Glomerular endothelial cell (primary cell): ENCODE measurements around the gene S1PR3. TPM values are rescaled to one million over a fixed set of nuclear protein-coding genes. Genes with fewer than 3 reads are reported as not detected.

Experiments used
- DNase-seq: peaks from one replicate; pipeline ENCODE4 v3.0.0-alpha.2; 2011; ENCODE audit warnings: low read depth, low spot score; ENCODE audit errors: extremely low read depth
- total RNA-seq: library from RNA; depleted of rRNA; stranded (reverse); fragments of >200 nt; gene quantifications from 2 replicates; pipeline ENCODE4 v1.2.3, GENCODE V29; 2015

Gene S1PR3
- total RNA-seq, 1 donor from 2014 or later, result 22.3 TPM

DNA sequence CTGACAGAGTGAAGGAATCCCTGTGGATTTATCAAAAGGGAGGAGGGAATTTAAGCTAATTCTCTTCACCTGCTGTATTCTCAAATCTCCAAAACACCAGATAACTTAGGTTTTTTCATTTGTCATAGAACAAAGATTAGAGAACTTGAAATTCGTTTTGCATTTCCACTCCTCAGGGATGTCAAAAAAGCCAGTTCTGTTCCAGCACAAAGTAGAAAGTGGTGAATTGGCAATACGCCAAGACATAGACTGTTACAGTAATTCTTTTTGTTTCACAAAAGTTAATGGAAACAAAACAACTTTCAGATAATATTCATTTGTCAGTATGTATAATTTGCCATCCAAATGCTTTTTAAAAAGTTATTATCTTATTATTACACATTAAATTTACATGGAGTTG lies 15.0 kb downstream of the S1PR3 start:
- DNase-seq, result no peak

DNA sequence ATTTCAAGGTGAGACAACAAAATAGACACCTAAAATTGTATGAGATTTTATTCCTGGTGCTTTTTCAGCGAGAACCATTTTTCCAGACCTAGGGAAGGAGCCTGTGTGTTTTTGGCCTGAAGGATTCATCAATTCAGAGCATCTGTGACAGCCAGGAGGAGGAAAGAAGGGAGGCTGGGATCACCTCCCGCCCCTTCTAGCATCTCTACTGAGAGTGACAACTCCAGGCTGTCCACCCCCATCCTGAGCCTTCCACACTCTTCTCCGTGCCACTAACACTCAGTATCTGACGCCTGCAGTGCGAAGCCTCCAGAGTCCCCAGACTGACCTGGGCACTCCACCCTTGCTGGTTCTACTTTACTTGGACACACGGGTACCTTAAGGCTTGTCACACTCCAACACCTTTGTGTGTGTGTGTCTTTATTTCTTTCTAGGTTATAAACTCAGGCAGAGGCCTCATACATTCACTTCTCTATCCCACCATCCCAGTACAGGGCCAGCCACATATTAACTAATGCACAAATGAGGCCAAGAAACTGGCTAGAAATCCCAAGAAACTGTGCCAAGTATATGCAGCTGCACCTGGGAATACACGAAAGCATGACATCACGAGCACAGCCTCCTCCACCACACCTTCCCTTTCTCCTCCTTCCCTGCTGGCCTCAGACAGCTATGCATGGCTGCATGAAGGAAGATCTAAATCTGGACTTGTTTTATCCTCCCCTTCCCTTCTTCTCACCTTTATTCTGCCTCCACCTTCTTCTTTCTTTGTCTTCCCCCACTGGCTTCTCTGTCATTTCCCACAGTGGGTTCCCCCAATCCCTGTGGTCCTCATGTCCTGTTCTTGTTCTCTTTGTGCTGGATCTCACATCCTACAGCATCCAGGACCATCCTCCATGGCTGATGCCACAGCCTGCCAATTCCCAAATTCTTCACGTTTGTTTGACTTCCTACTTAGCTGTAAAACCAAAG lies 16.0 kb downstream of the S1PR3 start:
- no peak for DNase-seq

DNA sequence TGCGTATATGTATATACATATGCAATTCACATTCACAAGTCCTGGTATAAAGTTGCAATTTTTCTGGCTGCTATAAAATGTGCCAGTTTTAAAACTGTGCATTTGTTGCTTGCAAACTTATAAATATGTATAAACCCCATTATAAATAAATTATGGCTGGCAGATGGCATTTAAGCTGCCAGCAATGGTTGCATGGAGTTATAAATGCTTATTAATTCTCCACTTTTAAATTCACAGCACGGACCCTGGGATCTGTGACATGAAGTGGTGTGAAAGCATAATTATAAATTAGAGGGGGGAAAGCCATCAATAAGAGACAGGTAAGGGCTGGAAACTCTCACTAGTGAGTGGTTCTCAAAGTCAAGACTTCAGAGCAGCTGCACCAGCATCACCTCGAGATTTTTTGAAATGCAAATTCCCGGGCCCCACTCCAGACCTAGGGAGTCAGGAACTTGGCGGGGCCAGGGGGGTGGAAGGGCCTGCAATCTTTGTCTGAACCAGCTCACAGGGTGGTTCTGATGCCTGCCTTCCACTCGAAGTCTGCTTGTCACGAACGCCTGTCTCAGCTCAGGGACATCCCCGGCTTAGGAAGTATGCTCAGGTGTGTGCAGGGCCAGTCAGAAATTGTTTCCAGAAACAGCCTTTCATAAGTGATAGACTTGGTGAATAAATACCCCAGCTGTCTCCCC lies 16.9 kb downstream of the S1PR3 start:
- no peak for DNase-seq

DNA sequence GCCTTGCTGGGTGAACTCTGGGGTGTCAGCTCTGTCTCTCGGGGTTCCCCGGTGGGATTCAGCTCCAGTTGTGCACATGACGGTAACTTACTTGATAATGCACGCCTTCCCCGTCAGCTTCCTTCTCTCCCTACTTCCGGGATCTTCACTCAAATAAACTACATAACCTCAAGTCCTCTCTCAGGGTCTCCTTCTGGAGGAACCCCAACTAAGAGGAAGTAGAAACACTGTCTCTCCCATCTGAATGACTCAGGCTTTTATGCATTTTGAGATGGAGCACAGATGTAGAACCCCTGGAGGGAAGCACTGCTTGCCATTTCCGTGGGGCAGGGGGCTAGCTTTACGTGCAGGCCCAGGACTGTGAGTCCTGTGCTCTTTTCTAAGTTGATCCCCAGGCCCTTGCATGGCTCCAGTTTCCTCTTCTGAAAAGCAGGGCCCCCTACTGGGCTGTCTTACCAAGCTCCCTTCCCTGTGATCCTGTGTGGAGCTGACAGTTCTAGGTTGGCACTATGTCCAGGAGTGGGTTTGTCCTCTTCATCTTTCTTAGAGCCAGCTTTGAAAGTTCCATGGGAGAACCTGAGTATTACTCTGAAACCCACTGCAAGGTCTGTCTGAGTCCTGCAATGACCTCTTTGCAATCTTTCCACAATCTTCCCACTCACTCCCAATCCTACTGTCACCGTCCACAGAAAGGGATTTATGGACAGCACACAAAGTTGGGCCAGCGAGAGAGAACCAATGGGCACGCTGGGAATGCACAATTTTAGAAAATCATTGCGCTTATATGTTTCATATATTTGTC lies 17.7 kb downstream of the S1PR3 start:
- DNase-seq, result no peak

DNA sequence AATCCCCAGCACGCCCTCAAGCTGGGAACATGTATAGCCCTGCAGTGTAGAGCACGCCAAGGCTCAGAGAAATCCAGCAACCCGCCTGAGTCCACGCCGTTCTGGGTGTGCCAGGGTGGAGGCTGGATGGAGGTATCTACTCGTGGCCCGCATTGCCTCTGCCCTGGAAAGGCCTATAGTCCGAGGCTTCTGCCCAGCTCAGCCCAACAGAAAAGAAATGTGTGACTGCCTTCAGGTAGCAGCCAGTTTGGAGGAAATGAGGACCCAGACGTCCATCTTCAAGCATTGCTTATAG lies 18.2 kb downstream of the S1PR3 start:
- DNase-seq, result no peak

DNA sequence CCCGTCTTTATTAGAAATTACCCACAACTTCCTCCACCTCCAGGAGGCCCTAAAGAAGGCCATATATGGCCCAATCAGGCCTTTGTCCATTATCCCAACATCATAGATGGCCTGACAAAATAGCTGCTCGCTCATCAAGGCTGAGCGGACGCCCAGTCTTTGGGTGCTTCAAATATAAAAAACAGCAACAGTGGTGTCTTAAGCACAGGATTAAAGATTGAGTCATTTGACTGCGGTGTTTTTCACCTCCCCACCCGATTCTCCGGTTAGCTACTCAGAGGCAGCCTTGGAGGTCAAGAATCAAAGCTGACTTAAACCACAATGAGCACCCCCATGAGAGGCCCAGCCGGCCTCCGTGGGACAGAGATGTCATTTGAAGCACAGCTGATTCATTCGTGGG lies 18.8 kb downstream of the S1PR3 start:
- DNase-seq, result no peak

DNA sequence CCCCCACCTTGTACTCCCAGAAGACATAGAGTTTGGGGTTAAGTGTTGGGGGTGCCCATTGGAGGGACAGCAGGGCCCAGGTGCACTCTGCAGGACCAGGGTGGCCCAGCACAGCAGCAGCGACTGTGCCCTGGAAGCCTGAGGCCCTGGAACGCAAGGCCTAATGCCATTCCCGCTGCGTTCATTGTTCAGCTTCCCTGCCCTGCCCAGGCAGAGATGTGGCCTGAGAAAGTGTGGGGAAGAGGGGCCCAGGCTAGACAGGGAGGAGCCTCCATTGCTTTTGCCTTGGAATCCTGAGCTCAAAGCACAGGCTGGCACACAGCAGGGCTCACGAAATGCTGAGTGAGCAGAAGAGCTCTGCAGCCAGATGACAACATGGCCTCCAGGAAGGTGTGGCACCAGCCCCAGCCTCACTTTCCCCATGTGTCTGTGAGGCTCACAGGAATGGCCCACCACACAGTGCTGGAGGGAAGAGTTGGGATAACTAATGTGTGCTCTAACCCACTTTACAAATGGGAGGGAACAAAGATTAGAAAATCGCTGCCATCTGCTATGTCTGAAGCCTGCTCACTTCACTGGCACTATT lies 19.4 kb downstream of the S1PR3 start:
- DNase-seq, result no peak

DNA sequence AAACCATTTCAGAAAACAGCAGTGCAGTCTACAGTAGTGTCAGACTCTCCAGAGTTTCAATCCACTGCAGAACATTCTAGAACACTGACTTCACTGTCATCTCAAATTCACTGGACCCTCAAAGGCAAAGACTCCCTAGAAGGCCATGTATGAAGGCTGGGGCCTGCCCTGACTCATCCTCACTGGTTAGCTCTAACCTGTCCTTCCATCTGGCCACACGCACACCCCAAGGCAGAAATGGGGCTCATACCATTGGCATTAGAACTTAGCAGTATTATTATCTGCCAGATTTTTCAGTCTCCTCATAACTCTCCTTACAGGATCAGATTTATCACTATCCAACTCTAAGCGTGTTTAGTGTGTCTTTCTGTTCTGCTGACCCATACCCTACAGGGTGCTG lies 20.4 kb downstream of the S1PR3 start:
- DNase-seq, result no peak

DNA sequence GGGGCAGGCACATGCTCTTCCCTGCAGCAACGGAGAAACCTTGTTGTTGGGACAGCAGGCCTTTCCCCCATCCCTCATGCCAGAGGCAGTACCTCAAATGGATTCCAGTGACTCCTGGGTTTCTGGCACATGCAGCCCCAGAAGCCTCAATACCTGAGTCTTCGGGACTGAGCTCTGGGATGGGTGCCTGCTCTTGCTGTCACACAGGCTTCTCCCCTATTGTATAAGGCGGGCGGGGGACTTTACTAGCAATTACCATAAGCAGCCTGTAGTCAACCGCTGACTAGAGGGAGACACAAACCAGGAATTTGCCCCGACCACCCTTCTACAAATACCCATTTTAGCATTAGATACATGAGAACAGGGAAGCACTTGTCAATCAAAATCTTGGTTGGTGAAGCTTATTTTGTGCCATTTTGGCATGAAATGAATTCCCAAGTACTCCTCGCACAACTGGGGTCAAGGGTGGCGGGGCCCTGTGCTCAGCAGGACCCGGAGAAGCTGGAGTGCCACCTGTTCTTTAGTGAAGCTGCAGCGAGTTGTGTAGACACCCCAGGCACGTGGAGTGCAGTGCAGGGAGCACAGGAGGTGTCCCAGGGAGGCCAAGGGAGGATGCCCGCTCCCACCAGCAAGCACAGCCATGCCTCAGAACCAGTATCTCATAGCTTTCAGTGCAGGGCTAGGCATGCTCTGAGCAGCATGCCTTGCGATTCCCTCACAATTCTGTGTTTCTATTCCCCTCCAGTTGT lies 21.2 kb downstream of the S1PR3 start:
- DNase-seq, result no peak

DNA sequence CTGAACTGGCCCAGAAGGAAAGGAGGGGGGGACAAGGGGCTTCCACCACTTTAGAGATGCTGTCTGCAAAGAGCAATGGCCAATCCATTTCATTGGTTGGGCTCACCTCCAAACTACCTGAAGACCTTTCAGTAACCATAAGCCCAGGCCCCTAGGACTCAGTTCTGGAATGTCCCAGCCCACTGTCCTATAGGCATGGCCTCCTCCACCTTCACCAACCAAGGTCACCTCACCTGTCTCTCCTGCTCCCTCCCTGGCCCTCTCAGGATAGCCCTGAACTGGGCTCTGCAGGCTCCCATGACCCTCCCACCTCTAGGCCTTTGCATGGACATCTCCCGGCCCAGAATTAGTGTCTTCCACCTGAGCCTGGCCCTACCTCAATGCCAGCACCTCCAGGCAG lies 22.4 kb downstream of the S1PR3 start:
- no peak for DNase-seq

DNA sequence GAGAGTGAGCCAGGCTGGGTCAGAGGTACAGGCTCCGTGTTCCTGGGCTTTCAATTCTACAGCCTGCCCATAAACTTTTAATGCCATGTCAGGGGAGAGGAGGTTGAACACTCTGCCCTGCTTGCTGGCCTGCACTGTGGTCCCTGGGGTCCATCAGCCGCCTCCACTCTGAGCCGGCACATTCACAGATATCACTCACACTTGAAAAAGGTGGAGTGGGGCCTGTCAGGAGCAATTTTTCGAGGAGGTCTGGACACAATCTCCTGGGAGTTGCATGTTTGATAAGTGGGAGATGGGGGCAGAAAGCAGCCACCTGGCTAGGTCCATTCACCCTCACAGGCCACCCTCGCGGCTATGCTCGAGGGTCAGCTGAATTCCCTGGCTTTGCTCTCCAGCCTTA lies 22.9 kb downstream of the S1PR3 start:
- no peak for DNase-seq

DNA sequence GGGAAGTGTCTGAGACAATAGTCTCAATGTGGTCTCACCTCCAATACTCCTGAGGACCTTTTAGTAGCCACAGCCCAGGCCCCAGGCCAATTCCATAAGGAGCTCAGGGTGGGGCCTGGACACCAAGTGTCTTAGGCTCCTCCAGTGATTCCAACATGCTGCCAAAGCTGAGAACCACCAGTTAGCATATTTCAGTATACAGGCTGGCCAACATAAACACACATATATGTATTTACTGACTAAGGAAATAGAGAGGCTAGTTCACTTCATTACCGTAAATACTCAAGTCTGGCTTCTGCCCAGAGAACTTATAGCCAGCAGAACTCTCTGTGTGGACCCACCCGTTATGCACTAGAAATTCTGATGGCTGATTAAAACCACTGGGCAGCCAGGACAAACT lies 24.1 kb downstream of the S1PR3 start:
- DNase-seq, result no peak

DNA sequence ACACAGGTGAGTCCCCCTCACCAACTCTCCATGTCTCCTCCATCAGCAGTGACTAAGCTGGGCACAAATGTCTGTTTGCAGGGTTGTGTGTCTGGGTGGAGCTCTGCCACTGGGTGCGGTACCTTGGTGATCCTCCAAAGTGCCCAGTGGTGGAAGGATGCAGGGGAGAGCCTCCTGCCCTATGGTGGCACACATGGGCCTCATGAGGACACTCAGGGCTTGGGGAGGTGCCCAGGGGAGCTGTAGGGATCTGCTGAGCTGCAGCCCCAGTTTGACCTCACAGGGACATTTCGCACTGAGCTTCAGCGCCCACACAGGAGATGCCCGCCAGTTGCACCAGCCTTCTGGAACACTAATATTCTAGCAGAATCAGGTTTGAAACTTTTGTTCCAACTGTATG lies 29.5 kb downstream of the S1PR3 start:
- no peak for DNase-seq

DNA sequence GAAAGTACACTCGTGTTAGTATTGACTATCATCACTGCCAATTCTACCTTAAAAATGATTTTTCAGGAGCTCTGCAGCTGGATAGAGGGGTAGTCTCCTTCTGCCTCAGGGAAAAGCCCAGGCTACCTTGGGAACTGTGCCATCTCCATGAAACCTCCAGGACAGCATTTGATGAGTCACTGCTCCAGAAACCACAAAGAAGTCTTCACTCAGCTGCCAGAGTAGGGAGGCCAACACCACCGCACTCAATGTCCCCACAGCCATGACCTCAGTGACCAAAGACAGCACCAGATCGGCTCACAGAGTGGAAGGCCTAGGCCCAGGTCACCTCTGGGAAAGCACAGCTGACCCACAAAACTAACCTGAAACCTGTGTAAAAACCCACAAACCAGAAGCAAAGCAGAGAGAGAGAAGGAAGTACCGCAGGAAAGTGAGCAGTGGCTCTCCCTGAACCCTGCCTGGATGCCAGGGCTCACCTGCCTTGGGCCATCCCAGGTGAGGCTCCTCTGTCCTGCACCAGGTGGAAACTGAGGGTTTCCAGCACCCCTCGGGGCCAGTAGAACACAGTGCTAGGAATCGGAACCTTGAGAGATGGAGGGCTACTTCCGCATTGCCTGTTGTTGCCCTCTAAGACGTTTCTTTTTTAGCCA lies 30.0 kb downstream of the S1PR3 start:
- no peak for DNase-seq

DNA sequence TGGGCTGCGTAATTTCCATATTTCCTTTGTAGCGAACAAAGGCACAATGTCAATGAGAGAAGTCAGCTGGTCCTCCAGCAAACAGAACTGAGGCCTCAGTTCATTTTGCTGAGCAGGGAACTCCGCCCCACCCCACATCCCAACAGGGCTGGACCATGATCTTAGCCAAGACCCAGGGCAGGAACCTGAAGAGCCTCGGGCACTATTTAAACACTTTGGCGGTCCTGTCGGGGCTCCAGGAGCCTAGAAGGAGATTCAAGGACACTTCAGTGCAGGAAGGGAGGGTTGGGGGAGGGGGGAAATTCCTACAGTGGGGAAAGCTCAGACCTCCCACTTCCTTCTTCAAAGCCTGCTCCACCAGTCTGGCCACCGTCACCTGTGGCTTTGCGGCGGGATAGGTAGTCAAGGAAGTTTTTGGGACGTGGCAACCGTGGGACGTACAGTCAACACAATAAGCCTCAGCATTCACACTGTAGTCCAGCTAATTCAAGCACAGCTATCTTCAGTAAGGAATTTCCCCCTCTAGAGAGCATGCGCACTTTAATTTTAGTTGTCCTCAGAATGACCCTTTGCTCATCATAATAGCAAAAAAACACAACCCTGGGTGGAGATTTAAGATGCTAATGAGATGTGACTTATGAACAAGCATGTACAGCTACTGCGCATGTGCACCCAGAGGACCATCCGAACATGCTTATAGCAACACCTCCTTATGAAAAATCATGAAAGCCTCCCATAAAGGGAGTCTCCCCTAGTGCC lies 30.9 kb downstream of the S1PR3 start:
- no peak for DNase-seq

DNA sequence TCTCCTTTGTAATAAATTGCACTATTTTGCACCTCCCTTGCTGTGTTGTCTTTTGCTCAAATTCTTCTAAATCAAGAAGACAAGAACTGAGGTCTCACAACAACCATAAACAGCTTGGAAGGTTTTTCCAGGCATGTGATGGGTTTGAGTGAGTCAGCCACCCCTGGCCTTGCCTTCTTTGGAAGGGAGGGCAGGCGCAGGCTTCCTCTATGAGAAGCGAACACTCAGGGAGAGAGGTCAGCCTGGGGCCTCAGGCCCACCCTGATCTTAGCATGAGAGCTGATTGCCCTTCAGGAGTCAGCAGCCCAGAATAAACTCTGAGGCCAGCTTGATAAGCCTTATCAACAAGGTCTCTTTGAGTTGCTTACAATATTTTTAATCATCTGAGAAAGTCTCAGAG lies 31.6 kb downstream of the S1PR3 start:
- DNase-seq, result no peak

DNA sequence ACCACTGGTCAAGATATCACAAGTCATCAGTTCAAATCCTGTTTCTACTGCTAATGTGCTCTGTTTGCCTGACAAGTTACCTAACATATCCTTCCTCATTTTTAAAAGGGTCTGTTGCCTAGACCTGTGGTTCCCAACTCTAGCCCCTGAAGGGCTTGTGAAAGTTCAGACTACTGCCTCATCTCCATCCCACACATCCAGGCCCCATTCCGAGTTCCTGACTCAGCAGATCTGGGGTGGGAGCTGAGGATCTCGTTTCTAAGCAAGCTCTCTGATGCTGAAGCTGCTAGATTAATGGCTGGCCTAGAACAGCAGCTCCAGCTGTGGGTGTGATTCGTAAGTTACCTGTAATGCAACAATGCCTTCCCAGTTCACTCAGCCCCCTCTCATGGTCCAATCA lies 32.5 kb downstream of the S1PR3 start:
- no peak for DNase-seq

DNA sequence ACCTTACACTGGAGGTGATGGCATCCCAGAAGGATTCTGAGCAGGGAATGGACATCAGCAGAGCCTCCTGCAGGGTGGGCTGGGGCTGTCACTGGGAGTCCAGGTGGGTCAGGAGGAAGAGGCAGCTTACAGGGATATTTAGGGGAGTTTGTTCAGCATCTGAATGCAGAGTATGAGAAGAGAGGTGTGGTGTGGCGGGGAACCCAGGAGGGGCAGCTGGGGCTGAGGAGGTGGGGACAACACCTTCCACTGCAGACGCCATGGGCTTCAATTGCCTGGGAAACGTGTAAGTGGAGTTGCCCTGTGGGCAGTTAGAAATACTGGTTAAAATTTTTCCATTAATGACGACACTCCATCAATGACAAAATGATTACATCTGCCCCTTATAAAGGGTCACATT lies 33.5 kb downstream of the S1PR3 start:
- no peak for DNase-seq

DNA sequence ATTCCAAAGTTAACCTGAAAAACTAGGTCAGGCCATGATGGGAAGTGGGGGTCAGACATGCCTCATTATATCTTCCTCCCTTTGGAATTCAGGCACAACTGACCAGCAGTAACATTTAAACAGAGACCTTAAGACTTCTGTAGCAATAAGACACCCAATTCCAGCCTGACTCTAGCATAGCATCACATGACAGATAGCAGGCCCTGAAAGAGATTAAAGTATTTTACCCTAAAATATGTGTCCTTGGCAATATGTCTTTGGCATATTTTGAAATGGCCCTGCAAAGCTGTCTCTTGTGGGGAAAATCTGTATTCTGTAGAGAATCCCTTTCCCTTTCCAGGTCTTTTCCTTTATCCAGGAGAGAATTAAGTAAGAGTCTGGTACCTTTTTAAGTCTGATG lies 34.3 kb downstream of the S1PR3 start:
- DNase-seq, result no peak
